ACC112 (cell line): ENCODE results near the gene IPO13.

Source experiments
- H2AFZ ChIP-seq: fragments of 200-600 bp; sonication (generic); one replicate; pipeline ENCODE4 v1.6.0; 2017; ENCODE audit warnings: antibody characterized with exemption, low read length; ENCODE audit not compliant: unreplicated experiment
- H3K27ac ChIP-seq: fragments of 200-600 bp; sonication (generic); 2 replicates; pipeline ENCODE4 v1.5.1; 2014; ENCODE audit warnings: low read depth, mild to moderate bottlenecking, antibody characterized with exemption, low read length, moderate library complexity
- H3K27me3 ChIP-seq: fragments of 200-600 bp; sonication (generic); 2 replicates; pipeline ENCODE4 v1.6.1; 2014; ENCODE audit warnings: mild to moderate bottlenecking, antibody characterized with exemption, low read length, moderate library complexity, mixed read lengths; ENCODE audit not compliant: insufficient read depth
- H3K36me3 ChIP-seq: fragments of 200-600 bp; sonication (generic); 2 replicates; pipeline ENCODE4 v1.6.1; 2016; ENCODE audit warnings: mild to moderate bottlenecking, antibody characterized with exemption, low read length, moderate library complexity, mixed read lengths; ENCODE audit not compliant: insufficient read depth
- H3K4me1 ChIP-seq: fragments of 200-600 bp; sonication (generic); one replicate; pipeline ENCODE4 v1.6.1; 2016; ENCODE audit warnings: low read length, mixed read lengths; ENCODE audit not compliant: insufficient read depth, unreplicated experiment, control insufficient read depth
- H3K4me3 ChIP-seq: fragments of 200-600 bp; sonication (generic); 2 replicates; pipeline ENCODE4 v1.5.1; 2014; ENCODE audit warnings: mild to moderate bottlenecking, low read depth, low read length
- H3K79me2 ChIP-seq: fragments of 200-600 bp; sonication (generic); one replicate; pipeline ENCODE4 v1.6.0; 2016; ENCODE audit warnings: low read length; ENCODE audit not compliant: control insufficient read depth, unreplicated experiment, insufficient read depth

Gene IPO13

DNA sequence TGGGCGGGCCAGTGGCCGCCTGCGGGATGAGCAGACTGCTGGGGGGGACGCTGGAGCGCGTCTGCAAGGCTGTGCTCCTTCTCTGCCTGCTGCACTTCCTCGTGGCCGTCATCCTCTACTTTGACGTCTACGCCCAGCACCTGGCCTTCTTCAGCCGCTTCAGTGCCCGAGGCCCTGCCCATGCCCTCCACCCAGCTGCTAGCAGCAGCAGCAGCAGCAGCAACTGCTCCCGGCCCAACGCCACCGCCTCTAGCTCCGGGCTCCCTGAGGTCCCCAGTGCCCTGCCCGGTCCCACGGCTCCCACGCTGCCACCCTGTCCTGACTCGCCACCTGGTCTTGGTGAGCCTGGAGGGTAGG lies 34.4 kb downstream of the IPO13 start:
- Histone ChIP-seq H3K4me1 (peaks cover 34% of the 10 kb centered on the region), H3K4me3 (no peak overlapping the region; the same call in 1 of the 2 replicates), H3K36me3 (peaks cover 10% of the 10 kb centered on the region; the same call in 1 of the 2 replicates), H3K27me3 (no peaks in the 10 kb centered on the region), H3K79me2 (peaks cover 51% of the 10 kb centered on the region), H2AFZ (no peak overlapping the region), H3K27ac (no peak overlapping the region)

DNA sequence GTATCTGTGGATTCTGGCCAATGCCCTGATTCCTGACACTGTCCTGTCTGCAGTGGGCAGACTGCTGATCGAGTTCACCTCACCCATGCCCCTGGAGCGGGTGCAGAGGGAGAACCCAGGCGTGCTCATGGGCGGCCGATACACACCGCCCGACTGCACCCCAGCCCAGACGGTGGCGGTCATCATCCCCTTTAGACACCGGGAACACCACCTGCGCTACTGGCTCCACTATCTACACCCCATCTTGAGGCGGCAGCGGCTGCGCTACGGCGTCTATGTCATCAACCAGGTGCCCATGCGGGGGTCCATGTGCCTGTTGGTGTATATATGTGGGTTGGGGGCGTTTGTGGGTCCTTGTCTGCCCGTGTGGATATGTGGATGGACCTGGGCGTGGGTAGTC lies 34.9 kb downstream of the IPO13 start:
- Histone ChIP-seq H3K36me3 (peaks cover 8% of the 10 kb centered on the region; the same call in 1 of the 2 replicates), H3K4me3 (no peak overlapping the region), H3K27ac (no peak overlapping the region), H3K4me1 (peaks cover 29% of the 10 kb centered on the region), H3K27me3 (no peaks in the 10 kb centered on the region), H3K79me2 (peaks cover 46% of the 10 kb centered on the region), H2AFZ (no peak overlapping the region)

DNA sequence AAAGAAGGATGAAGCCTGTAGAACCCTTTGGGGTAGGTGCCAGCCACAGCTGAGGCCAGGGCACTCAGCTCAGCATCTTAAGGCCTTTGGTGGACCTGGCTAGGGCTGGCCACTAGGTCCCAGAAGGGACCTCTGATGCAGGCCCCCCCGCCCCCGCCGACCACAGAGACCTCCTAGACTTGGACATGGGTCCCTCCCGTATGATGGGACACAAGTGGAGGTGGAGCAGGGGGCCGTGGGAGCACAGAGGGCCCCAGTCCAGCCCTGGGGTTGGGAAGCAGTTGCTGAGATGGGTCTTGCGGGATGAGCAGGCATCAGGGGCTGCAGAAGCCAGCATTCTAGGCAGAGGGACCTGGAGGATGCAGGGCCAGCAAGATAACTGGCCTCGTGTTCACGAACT lies 35.5 kb downstream of the IPO13 start:
- H3K27me3 ChIP-seq = no peaks in the 10 kb centered on the region
- no peak overlapping the region for H2AFZ ChIP-seq
- peaks cover 24% of the 10 kb centered on the region for H3K4me1 ChIP-seq
- H3K79me2 ChIP-seq = peaks cover 39% of the 10 kb centered on the region
- peaks cover 8% of the 10 kb centered on the region; the same call in 1 of the 2 replicates for H3K36me3 ChIP-seq
- H3K4me3 ChIP-seq = no peak overlapping the region
- no peak overlapping the region for H3K27ac ChIP-seq

DNA sequence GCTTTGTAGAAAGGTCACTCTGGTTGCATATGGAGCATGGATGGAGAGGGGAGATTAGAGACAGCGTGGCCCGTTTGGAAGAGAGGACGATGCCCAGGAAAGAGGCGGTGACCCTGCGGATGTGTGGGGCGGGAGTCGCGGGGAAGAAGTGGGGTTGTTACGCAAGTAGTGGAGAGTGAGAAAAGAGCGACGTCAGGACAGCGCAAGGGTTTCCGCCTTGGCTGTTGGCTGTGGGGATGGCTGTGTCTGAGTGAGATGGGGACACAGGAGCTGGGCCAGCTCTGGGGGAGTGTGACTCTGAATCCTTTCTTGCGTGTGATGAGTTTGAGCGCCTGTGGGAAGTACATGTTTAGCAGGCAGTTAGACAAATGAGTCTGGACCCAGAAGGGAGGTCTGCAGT lies 36.1 kb downstream of the IPO13 start:
- Histone ChIP-seq H2AFZ (no peak overlapping the region), H3K4me1 (peaks cover 18% of the 10 kb centered on the region), H3K36me3 (peaks cover 7% of the 10 kb centered on the region; the same call in 1 of the 2 replicates), H3K79me2 (peaks cover 34% of the 10 kb centered on the region), H3K4me3 (no peak overlapping the region), H3K27me3 (no peaks in the 10 kb centered on the region), H3K27ac (no peak overlapping the region)

DNA sequence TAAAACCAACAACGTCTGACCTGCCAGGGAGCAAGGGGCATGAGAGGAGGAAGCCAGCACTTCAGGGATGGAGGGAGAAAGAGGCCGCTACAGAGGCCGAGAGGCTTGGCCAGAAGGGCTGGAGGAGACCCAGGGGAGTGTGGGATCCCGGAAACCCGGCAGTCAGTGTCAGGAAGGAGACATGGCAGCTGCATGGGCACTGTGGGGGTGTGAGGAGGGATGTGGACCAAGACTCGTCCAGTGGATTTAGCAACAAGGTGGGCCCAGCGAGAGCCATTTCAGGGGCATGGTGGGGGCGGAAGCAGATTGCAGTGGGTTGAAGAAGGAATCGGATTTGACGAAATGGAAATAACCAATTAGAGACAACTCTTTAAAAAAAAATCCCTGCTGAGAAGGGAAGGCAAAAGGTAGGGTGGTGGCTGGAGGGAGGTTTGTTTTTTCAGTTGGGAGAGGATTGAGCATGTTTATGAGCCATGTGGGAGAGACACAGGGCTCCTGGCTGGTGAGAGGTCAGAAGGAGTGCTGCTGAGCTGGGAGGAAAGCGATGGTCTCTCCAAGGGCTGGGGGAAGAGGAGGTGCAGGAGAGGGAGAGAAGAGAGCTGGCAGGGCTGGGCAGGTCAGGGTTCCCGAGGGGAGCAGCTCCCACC lies 36.6 kb downstream of the IPO13 start:
- Histone ChIP-seq H3K36me3 (peaks cover 4% of the 10 kb centered on the region; the same call in 1 of the 2 replicates), H2AFZ (no peak overlapping the region)

DNA sequence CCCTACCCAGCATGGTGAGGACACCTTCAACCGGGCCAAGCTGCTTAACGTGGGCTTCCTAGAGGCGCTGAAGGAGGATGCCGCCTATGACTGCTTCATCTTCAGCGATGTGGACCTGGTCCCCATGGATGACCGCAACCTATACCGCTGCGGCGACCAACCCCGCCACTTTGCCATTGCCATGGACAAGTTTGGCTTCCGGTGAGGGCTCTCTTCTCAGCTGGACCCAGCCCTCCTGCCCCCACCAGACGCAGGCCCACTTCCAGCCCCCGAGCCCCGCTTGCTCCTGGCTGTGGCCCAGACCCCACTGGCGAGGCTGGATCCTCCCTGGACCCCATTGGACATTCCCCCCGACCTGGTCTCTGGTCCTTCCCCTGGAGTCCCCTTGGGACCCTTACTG lies 38.1 kb downstream of the IPO13 start:
- peaks cover 4% of the 10 kb centered on the region; the same call in 1 of the 2 replicates for H3K36me3 ChIP-seq
- H3K79me2 ChIP-seq = peaks cover 21% of the 10 kb centered on the region
- H3K4me3 ChIP-seq = no peak overlapping the region
- no peak overlapping the region for H2AFZ ChIP-seq
- H3K27ac ChIP-seq = no peak overlapping the region
- peaks cover 9% of the 10 kb centered on the region for H3K4me1 ChIP-seq
- no peaks in the 10 kb centered on the region for H3K27me3 ChIP-seq

More for the DNA sequence above, 36.6 kb downstream of the IPO13 start:
- Histone ChIP-seq H3K79me2 (peaks cover 32% of the 10 kb centered on the region), H3K27ac (no peak overlapping the region), H3K4me1 (peaks cover 12% of the 10 kb centered on the region), H3K27me3 (no peaks in the 10 kb centered on the region), H3K4me3 (no peak overlapping the region)

DNA sequence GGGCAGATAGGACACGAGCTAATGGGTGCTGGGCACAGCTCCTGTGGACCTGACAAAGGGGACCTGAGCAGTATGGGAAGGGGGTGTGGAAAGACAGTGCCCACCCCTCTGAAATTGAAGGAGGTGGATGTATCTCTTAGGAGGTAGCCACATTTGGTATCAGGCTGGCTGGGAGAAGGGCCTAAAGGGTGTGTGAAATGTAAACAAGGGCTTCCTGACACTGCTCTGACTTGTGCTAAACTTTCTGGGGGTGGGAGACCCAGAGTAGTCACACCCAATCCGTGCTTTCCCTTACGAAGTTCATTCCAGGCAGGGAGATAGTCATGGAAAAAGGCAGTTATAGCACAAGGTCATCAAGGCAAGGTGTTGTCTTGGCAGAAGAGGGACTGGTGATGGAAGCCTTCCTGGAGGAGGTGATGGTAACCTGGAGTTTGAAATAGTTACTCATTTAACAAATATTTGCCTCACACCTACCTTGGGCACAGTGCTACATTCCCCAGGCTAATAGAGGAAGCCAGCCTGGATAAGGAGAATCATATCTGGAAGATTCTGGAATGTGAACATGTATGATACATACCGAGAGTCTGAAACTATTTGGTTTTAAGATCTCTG lies 39.3 kb downstream of the IPO13 start:
- Histone ChIP-seq H3K36me3 (peaks cover 4% of the 10 kb centered on the region; the same call in 1 of the 2 replicates), H3K4me1 (peaks cover 8% of the 10 kb centered on the region), H3K4me3 (no peak overlapping the region), H3K27me3 (no peaks in the 10 kb centered on the region), H2AFZ (no peak overlapping the region), H3K27ac (no peak overlapping the region), H3K79me2 (peaks cover 9% of the 10 kb centered on the region)

DNA sequence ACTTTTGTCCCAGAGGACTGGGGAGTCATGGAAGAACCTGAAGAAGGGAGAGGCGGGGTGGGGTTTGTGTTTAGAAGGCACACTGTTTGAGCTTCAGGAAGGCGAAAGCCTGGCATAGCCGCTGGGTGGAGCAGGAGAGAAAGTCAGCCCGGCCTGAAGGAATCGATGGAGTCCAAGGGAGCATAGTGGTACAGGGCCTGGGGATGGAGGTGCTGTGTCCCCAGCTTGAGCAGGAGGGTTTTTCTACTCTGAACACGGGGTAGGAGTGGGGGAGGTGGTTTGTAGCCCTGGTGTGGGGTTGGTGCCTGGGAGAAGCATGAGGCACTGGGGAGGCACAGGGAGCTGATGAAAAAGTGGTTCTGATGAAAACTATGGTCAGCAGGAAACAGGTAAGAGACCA lies 40.0 kb downstream of the IPO13 start:
- Histone ChIP-seq H3K27me3 (no peaks in the 10 kb centered on the region), H3K4me3 (no peak overlapping the region), H3K36me3 (peaks cover 4% of the 10 kb centered on the region; the same call in 1 of the 2 replicates), H2AFZ (no peak overlapping the region), H3K4me1 (peaks cover 7% of the 10 kb centered on the region), H3K27ac (no peak overlapping the region), H3K79me2 (peaks cover 4% of the 10 kb centered on the region)

DNA sequence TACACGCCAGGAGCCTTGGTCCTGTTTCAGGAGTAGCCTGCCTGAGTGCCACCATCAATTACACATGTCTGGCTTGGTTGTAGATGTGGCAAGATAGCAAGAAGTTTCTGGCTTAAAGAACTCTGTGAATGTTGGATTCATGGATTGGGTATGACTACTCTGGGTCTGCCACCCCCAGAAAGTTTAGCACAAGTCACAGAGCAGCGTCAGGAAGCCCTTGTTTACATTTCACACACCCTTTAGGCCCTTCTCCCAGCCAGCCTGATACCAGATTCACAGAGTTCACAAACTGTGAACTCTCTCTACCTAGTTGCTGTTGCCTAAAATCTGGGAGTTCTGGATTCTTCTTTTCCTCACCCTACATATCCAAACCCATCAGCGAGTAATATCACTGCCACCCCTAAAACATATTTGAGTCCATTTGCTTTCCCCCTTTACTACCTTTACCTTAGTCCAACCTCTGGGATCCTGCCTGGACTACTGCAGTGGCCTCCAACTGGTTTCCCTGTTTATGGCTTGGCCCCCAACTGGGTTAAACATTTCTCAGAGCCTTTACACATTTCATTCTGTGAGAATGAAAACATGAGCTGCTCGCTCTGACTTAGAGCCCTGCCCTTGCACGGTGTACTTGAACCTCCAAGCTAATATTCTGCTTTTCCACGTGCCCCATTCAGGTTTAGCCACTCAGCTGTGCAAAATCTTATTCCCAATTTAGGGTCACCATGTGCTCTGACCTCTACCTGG lies 40.6 kb downstream of the IPO13 start:
- Histone ChIP-seq H3K4me3 (no peak overlapping the region), H2AFZ (no peak overlapping the region), H3K36me3 (peaks cover 4% of the 10 kb centered on the region; the same call in 1 of the 2 replicates), H3K4me1 (peaks cover 7% of the 10 kb centered on the region), H3K27ac (no peak overlapping the region), H3K27me3 (no peaks in the 10 kb centered on the region), H3K79me2 (peaks cover 4% of the 10 kb centered on the region)

DNA sequence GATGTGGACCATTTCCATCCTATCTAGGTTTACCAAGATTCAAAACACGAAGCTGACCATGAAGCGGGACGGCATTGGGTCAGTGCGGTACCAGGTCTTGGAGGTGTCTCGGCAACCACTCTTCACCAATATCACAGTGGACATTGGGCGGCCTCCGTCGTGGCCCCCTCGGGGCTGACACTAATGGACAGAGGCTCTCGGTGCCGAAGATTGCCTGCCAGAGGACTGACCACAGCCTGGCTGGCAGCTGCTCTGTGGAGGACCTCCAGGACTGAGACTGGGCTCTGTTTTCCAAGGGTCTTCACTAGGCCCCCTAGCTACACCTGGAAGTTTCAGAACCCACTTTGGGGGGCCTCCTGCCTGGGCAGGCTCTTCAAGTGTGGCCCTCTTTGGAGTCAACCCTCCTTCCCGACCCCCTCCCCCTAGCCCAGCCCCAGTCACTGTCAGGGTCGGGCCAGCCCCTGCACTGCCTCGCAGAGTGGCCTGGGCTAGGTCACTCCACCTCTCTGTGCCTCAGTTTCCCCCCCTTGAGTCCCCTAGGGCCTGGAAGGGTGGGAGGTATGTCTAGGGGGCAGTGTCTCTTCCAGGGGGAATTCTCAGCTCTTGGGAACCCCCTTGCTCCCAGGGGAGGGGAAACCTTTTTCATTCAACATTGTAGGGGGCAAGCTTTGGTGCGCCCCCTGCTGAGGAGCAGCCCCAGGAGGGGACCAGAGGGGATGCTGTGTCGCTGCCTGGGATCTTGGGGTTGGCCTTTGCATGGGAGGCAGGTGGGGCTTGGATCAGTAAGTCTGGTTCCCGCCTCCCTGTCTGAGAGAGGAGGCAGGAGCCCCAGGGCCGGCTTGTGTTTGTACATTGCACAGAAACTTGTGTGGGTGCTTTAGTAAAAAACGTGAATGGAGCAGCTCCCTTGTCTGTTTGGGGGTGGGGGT lies 43.8 kb downstream of the IPO13 start:
- H3K4me1 ChIP-seq = peaks cover 7% of the 10 kb centered on the region
- H2AFZ ChIP-seq = no peak overlapping the region
- no peaks in the 10 kb centered on the region for H3K79me2 ChIP-seq
- no peaks in the 10 kb centered on the region for H3K27me3 ChIP-seq
- peaks cover 4% of the 10 kb centered on the region; the same call in 1 of the 2 replicates for H3K36me3 ChIP-seq
- H3K27ac ChIP-seq = peak overlapping the region; percentile 42; the same call in 1 of the 2 replicates
- H3K4me3 ChIP-seq = peak overlapping the region; percentile 80
